UCSD-AML1 (cell line): ENCODE measurements around the gene PKHD1.

Source experiments
- DNase-seq: peaks from one replicate; lab custom pipeline; 2025; ENCODE audit not compliant: unreplicated experiment; lab: John Stamatoyannopoulos, UW

PKHD1 gene

DNA sequence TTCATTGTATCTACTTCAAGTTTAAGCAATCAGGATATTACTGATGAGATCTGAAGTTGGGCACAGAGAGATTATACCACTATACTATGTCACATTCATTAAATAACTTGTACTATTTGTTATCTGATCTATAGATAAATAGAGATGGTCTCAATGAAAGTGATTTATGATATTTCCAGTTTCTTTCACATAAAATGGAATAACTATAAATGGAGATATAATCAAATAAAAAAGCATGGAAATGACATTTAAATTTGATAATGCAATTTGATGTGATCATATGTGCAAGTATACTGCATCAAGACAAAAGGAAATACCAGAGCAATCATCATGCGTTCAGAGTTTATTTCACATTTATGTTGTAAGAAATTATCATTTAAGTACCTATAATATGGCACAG lies 368.9 kb downstream of the PKHD1 start:
- no peak for DNase-seq

DNA sequence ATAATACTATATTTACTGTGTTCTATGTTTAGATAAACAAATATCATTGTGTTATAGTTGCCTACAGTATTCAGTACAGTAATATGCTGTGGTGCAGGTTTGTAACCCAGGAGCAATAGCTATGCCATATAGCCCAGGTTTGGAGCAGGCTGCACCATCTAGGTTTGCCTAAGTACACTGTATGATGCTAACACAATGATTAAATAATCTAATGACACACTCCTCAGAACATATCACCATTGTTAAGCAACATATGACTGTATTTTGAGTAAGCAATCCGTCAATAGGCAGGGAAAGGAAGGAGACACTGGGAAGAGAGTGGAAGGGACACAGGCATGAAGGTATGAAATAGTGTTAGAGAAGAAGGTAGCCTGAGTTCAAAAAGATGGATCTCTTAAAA lies 369.9 kb downstream of the PKHD1 start:
- DNase-seq = no peak

DNA sequence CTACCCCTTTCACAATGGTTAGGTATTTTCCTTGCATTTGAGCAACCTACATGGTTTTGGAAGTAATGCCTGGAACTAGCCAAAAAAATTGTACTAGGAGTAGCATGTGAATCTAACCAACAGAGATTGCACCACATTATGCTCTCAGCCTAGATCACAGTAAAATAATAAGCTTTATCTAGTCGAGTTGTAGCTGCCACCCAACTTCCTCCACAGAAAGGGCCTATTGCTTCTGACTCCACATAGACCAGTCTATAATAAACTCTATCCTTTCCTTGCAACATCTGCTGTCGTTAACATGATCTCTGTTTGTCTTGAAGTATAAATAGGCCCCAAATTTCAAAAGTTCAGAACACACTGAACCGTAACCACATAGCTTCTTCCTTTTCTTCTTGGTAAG lies 375.5 kb downstream of the PKHD1 start:
- DNase-seq = no peak

DNA sequence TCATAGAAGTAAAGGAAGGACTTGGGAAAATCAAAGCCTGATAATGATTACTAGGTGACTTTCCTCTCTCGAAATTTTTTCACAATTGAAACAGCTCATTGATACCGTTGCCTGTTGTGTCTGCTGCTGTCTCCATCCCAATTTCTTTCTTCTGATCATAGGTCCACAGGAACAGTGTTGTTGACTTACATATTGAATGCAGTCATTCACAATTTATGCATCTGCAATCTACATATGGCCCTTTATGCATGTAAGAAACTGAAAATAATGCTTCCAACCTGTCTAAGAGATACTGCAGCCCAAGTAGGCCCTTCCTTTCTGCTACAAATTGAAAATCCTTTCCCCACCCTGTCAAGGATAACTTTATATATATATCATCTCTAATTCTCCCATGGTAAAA lies 381.3 kb downstream of the PKHD1 start:
- no peak for DNase-seq

DNA sequence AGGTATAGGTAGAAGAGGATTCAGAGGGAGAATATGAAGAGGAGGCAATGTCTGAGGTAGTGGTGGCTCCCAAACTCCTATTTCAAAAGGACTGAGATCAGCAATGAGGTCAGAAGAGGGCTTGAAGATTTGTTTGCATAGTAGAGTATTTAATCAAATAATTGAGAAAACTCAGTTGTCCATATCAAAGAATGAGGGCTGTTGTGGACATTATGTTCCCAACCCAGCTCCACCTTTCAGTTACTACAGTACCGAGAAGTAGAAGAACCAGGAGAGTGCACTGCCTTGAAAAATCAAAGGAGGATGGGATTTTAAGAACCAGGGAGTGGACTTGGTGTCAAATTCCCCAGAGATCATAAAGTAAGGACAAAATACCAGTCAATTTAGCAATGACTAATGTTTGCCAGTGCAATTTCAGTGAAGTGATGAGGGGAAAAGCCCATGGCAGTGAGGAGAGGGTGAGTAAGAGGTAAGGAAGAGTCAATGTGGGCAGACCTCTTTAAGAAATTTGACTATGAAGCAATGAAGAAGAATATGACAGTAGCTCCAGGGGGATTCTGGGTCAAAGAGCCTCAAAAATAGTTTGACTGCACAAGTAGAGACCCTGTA lies 382.4 kb downstream of the PKHD1 start:
- no peak for DNase-seq

DNA sequence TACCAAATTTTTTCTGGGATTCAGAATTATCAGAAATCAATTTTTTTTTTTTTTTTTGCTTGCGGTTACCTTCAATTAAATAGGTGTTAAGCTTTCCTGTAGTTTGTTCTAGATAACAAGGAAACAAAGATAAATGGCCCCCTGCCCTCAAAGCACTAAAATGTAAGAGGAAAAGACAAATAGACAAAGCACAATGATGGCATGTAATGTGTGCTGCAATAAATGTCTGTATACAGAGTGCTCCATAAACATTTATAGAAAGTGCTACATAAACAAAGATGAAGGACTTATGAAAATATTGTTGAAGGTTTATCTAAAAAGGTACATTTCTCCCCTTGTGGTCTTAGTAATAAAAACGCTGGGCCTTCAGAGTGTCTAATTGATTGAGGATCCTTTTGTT lies 384.6 kb downstream of the PKHD1 start:
- DNase-seq = no peak

DNA sequence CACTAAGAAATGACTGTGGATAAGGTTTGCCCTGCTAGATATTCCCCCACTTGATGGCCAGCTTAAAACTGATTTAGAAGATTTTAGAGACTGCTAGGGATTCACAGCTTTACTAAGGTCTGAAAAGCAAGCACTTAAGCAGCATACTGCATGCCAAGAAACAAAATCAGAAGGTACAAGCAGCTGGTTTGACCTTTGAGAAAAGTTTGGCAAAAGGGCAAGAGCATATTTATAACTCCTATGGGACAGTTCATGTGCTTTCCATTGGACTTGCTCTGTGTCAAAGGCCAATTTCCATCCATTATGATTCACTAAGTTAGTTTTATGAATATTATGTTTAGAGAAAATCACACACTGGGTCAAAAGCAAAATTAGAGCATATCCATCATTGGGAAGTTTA lies 402.8 kb downstream of the PKHD1 start:
- DNase-seq = no peak

DNA sequence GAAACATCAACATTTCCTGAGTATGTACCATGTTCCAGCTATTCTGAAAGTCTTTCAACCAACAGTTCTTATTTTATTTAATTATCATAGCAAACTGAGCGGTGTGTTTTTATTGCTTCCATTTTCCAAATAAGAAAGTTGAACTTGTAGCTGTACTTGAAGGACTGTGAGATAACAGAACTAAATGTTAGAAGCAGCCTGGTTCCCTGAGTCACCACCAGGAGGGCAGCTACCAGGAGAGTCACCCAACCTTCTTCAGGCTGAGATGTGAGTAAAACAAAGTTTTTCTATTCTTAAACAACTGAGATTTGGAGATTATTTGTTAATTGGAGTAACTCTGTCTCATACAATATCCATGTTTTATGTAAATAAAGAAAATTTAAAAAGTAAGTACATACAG lies 403.4 kb downstream of the PKHD1 start:
- DNase-seq = no peak

DNA sequence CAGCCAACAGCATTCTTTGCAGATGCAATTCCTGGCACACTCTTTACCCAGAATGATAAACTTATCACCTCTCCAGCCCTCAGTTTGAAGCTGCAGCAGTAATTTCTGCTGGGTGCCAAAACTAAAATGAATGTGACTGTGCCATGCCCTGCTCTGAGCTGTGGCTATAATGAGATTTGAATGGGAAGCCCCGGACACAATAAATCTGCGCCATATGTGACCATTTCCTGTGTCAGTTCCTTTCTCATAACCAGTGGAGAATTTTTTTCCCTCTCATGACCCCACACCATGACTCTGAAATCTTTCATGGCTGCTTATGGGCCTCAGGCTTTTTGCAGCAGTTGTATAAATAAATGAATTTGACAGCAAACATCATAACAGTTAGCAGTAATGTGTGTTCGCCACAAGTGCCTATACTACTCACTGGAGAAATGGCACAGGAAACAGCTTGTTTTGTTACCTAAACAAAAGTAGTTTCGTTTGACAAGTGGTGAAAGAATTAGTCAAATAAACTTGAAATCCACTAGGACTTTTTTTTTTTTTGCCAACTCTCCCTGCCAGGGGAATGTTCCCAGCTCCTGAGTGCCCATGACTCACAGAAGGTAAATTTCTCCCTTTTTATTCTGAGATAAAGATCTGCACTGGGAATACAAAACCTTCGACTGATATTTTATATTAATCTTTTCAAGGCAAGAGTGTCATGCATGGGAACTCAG lies 408.4 kb downstream of the PKHD1 start:
- DNase-seq = no peak

DNA sequence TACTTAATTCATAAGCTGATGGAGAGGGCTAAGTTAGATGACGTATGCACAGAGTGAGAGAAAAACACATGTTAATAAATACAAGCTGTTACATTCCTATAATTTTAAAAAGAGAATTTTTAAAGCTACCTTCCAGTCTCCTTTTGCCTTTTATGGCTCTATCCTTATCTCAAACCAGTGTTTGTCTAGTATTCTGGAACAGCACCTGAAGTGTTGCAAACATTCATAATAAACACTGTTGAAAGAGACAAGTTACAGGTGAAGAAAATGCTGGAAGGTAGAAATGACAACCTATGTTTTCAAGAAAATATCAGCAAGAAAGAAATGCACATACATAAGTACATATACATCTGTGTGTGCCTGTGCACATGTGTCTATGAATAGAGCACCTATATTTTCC lies 409.1 kb downstream of the PKHD1 start:
- no peak for DNase-seq

DNA sequence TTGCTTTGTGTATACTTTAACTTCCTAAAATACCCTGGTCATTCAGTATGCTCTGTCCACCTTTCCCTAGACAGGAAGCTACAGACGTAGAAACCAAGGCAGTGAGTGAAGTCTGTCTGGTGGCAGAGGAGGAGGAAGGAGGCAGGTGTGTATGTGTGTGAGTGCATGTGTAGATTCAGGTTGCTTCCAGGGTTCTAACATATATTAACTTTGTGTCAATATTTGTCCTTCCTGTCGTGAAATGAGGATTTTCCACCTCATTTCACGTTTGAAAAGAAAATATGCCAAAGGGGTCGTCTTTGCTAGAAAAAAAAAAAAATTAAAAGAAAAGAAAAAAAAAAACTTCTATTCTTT lies 411.5 kb downstream of the PKHD1 start:
- DNase-seq = no peak

DNA sequence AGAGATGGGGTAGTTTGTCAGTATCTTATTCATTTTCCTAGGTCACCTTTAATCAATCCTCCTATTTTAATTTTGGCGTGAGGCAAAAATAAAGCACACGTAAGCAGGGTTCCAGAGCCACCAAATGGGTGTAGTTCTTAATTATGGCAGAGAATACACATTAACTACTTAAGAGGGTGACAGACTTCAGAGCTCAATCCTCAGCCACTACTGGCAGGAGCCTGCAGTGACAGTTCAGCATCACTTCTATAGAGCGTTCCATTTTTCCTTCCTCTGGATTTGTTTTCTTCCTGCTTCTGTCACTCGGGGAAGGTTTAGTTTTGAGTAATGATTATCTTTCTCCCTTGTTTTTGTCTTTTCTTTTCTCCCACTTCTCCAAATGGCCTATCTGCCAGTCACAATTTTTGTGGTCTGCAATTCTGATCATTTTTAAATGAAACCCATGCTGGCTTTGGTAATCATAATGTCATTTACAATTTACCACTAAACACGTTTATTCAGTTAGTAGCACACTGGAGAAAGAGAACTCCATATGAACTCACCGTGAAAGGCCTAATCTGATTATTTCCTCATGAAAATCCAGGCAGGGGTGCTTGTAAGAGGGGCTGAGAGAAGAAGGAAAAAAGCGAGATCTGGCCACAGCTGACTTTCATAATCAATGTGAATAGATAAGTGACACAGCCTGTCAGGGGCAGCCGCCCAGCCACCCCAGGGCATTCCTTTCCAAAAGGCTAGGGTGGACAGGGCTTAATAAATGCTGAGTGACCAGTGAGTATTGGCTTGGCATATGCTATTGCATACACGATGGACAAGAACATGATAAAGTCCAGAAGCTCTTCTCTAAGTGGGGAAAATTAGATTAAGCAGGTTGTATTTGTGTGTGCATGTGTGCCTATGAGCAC lies 412.1 kb downstream of the PKHD1 start:
- no peak for DNase-seq

DNA sequence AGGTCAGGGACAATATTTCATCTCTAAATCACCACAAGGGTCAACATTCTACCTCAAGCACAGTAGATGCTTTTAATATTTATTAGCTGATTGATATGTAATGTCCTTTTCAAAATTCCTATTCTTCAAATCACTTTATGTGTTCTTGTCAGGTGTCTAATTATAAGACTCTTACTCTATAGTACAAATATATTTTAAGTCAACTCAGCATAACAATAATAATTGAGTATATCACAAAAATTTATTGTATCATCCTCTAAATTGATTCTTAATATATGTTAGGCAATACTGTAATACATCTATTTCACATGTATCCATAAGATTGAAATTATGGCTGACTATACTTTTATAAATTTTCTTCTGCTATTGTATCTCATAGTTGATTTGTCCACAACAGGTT lies 423.9 kb downstream of the PKHD1 start:
- DNase-seq = no peak

DNA sequence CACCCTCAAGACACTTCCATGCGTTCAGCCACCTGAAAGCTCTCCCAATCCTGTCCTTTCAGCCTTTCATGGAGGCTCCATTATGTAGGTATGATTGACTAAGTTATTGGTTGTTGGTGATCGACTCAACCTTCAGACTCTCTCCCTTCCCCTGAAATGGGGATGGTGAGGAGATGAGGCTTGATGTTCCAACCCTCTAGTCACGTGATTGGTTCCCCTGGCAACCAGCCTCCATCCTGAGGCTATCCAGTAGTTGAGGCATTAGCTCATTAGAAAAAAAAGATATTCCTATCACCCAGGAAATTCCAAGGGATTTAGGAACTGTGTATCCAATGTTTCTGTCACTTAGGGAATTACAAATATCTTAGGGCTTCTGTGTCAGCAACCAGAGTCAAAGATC lies 426.6 kb downstream of the PKHD1 start:
- no peak for DNase-seq

DNA sequence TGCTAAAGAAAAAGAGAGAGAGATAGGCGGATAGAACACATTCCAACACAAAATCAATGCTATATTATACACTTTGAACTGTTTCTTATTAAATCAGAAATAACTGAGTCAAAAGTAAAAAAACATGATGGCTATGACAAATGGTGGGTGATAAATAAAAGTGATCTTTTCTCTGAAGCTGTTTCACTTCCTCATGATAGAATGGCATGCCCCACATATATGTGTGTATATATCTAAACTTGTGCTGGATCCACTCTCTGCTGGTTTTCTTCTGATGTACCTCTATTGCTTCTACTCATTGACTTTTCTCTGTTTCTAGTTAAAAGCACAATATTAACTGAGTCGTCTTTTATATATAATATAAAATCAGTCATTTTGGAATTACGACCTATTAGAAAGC lies 429.9 kb downstream of the PKHD1 start:
- DNase-seq = no peak

DNA sequence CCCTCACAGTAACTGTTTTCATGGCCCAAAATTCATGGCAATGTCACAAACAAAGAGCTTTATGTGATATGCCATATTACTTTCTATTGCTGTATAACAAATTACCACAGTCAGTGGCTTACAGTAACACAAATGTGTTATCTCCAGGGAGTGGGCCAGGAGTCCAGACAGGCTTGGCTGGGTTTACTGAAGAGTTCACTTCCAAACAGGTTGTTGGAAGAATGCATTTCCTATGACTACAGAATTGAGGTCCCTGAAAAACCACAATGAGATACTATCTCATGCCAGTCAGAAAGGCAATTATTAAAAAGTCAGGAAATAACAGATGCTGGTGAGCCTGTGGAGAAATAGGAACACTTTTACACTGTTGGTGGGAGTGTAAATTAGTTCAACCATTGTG lies 431.9 kb downstream of the PKHD1 start:
- DNase-seq = no peak

DNA sequence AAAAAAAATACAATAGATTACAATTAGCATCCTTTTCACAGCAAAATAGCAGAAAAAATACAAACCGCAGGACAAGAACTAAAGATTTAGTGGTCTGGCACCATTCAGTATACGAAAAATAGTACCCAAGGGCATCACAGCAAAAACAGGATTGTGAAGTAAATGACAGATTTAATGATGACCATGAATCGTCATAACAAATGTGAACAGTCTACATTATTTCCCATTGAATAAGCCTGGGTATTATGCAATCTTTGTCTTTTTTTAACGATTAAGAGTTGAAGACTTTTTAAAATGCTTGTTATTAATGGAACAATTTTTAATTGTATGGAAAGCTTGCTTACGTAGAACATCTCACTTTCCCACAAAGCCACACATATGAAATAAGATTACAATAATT lies 432.8 kb downstream of the PKHD1 start:
- no peak for DNase-seq

DNA sequence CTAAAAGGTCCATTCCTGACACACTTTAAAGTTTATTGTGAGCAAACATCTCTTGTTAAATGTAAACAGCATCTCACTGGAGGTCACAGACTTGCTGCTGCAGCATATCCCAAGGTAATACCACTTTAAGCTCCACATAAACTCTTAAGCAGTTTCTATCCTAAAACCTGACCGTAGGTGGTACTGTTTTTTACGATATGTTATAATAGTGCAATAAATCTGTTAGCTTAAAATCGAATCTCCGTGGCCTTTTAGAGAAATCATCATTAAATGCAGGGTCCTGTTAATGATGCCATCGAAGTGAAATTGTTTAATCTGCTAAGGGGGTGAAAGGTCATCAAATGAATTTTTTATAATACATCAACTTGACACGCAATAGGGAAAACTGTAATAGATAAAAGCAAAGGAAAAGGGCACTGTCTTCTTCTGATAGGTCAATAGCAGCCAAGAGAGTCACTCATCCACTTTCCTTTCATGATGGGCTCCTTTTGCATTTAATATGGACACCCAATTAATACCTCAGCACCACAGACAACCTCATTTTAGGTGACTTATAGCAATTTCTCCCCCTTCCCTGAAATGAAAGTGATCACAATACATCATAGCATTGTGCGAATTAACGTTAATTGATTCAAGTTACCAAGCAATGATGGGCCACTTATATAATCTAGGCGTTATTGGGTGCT lies 436.1 kb downstream of the PKHD1 start:
- DNase-seq = no peak

DNA sequence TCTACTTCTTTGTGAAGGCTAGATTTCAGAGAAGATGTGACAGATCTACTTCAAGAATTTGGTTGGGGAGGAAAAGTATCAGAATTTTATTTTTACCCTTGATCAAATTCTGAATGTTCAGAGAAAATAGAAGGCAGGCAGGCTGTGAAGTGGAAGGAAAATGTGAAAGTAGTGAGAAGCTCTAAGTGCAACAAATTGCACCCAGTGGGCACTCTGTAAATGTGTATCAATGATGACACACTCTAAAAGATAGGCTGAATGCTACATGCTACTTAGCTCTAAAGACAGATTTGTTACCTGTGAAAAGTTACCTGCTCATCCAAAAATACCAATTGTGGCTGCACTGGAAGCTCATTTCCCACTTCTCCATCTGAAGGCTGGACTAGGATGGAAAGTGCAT lies 438.6 kb downstream of the PKHD1 start:
- no peak for DNase-seq

DNA sequence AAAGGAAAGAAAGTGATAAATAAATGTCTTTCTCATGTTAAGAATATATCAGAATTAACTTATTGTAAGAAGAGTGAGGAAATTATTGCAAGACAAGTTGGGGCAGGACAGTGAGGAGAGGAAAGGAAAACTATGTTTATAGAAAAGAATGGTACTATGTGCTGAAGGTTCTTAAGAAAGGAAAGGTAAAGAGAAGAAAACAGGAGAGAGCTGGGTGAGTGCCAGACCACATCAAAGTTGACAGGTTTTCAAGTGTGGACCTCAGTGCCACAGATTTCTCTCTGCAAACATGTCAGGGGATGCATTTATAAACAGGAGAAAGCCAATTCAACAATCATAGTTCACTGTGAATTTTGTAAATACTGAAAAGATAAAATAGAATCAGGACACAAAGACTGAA lies 439.2 kb downstream of the PKHD1 start:
- DNase-seq = no peak

DNA sequence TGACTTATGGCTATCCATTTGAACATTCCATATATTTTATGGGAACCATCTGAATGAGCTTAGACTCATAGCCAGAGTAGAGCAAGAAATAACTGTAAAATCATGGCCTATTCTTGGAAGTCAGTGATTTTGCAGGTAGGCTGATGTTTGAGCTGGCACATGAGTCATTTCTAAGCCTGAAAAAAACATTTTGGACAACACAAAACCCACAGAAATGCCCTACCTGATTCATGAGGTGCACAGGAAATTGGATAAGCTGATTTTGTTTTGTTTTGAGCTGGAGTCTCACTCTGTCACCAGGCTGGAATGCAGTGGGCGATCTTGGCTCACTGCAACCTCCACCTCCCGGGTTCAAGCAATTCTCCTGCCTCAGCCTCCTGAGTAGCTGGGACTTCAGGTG lies 443.0 kb downstream of the PKHD1 start:
- DNase-seq = no peak

DNA sequence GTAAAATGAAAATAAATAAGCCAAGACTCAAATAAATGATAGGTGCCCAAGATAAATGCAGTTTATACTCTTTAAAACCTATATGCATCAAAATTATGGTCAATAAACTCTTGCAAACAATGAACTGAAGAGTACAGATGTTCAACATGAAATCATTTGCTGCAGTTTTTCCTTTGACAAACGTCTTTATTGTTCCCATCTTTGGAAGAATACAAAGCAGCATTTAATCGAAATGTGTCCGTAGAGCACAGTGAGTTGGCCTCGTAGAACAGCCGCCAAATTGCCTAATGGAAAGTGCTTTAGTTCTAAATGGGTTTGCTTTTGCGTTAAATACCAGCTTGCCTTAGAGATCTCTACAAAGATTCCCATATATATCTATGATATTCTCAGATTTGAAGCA lies 447.4 kb downstream of the PKHD1 start:
- no peak for DNase-seq
